ENCODE measurements around the gene CC2D2B.

CC2D2B gene

GRCh38 chr10:95982200-95982599, 74.4 kb downstream of the CC2D2B start:
- TF ChIP-seq CSRNP3 (CRISPR knock-in tag; IDR thresholded peaks at IDR 0.05) (no peak), SNAI2 (CRISPR knock-in tag; IDR thresholded peaks at IDR 0.05) (no peak), PATZ1 (CRISPR knock-in tag; IDR thresholded peaks at IDR 0.05; ENCODE audit: borderline replicate concordance) (no peak), ZFP3 (CRISPR knock-in tag; IDR thresholded peaks at IDR 0.05) (no peak), BACH2 (CRISPR knock-in tag; IDR thresholded peaks at IDR 0.05; ENCODE audit: borderline replicate concordance) (no peak), CREB5 (CRISPR knock-in tag; IDR thresholded peaks at IDR 0.05; ENCODE audit: low read depth) (no peak), ZNF70 (CRISPR knock-in tag; IDR thresholded peaks at IDR 0.05) (no peak), ESRRG (CRISPR knock-in tag; IDR thresholded peaks at IDR 0.05) (no peak), ZC3H10 (CRISPR knock-in tag; IDR thresholded peaks at IDR 0.05) (no peak), TCF4 (CRISPR knock-in tag; IDR thresholded peaks at IDR 0.05; ENCODE audit: borderline replicate concordance) (no peak), OSR1 (CRISPR knock-in tag; IDR thresholded peaks at IDR 0.05) (no peak), ZFP30 (CRISPR knock-in tag; IDR thresholded peaks at IDR 0.05) (no peak), ISL1 (CRISPR knock-in tag; IDR thresholded peaks at IDR 0.05) (no peak), ZNF8 (CRISPR knock-in tag; IDR thresholded peaks at IDR 0.05) (no peak), PPARA (CRISPR knock-in tag; IDR thresholded peaks at IDR 0.05; ENCODE audit: borderline replicate concordance) (no peak)
- TF ChIP-seq, protein P1, sequence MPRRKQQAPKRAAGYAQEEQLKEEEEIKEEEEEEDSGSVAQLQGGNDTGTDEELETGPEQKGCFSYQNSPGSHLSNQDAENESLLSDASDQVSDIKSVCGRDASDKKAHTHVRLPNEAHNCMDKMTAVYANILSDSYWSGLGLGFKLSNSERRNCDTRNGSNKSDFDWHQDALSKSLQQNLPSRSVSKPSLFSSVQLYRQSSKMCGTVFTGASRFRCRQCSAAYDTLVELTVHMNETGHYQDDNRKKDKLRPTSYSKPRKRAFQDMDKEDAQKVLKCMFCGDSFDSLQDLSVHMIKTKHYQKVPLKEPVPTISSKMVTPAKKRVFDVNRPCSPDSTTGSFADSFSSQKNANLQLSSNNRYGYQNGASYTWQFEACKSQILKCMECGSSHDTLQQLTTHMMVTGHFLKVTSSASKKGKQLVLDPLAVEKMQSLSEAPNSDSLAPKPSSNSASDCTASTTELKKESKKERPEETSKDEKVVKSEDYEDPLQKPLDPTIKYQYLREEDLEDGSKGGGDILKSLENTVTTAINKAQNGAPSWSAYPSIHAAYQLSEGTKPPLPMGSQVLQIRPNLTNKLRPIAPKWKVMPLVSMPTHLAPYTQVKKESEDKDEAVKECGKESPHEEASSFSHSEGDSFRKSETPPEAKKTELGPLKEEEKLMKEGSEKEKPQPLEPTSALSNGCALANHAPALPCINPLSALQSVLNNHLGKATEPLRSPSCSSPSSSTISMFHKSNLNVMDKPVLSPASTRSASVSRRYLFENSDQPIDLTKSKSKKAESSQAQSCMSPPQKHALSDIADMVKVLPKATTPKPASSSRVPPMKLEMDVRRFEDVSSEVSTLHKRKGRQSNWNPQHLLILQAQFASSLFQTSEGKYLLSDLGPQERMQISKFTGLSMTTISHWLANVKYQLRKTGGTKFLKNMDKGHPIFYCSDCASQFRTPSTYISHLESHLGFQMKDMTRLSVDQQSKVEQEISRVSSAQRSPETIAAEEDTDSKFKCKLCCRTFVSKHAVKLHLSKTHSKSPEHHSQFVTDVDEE (CRISPR knock-in tag; IDR thresholded peaks at IDR 0.05) = no peak
- TF ChIP-seq, protein P2, sequence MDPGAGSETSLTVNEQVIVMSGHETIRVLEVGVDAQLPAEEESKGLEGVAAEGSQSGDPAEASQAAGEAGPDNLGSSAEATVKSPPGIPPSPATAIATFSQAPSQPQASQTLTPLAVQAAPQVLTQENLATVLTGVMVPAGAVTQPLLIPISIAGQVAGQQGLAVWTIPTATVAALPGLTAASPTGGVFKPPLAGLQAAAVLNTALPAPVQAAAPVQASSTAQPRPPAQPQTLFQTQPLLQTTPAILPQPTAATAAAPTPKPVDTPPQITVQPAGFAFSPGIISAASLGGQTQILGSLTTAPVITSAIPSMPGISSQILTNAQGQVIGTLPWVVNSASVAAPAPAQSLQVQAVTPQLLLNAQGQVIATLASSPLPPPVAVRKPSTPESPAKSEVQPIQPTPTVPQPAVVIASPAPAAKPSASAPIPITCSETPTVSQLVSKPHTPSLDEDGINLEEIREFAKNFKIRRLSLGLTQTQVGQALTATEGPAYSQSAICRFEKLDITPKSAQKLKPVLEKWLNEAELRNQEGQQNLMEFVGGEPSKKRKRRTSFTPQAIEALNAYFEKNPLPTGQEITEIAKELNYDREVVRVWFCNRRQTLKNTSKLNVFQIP (CRISPR knock-in tag; IDR thresholded peaks at IDR 0.05; ENCODE audit: borderline replicate concordance, low read depth) = no peak
- ATAC-seq = no peak

- ATAC-seq = no peak
These were observed 80.1 kb downstream of the CC2D2B start for GRCh38 chr10:95987685-95988426.

DNA sequence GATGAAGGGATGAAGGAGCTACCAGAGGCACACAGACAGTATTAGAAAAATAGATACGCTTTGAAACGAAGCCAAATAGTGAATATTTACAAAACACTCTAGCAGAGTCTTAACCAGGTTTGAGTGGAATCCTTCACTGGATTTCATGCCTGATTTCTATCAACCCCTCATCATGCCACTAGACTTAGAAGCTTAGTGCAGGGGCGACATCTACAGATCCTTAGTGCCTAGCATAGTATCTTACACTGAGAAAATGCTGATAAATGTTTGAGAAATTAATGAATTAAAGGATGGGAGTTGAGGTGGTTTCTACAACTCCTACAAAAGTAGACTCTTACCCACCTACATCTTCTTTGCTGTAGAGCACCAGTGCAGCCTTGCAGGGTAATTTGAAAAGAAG, 80.9 kb downstream of the CC2D2B start:
- ATAC-seq = peak; percentile 28; the same call in 1 of the 3 replicates
- TF ChIP-seq ZNF8 (CRISPR knock-in tag; IDR thresholded peaks at IDR 0.05) (no peak), BACH2 (CRISPR knock-in tag; IDR thresholded peaks at IDR 0.05; ENCODE audit: borderline replicate concordance) (no peak), CSDC2 (CRISPR knock-in tag; IDR thresholded peaks at IDR 0.05) (no peak), RARB (CRISPR knock-in tag; IDR thresholded peaks at IDR 0.05) (no peak), ZNF565 (CRISPR knock-in tag; conservative IDR thresholded peaks at IDR 0.05; ENCODE audit: low read depth) (no peak), PPARA (CRISPR knock-in tag; IDR thresholded peaks at IDR 0.05; ENCODE audit: borderline replicate concordance) (no peak), ISL1 (CRISPR knock-in tag; IDR thresholded peaks at IDR 0.05) (no peak), CSRNP3 (CRISPR knock-in tag; IDR thresholded peaks at IDR 0.05) (no peak), PATZ1 (CRISPR knock-in tag; IDR thresholded peaks at IDR 0.05; ENCODE audit: borderline replicate concordance) (no peak), TCF4 (CRISPR knock-in tag; IDR thresholded peaks at IDR 0.05; ENCODE audit: borderline replicate concordance) (no peak), OSR1 (CRISPR knock-in tag; IDR thresholded peaks at IDR 0.05) (no peak)
- TF ChIP-seq, protein P1 (CRISPR knock-in tag; IDR thresholded peaks at IDR 0.05) = no peak

More at GRCh38 chr10:95987685-95988426, 80.1 kb downstream of the CC2D2B start:
- no peak for TF ChIP-seq GLIS3 (CRISPR knock-in tag; IDR thresholded peaks at IDR 0.05)
- TF ChIP-seq OSR1 (CRISPR knock-in tag; IDR thresholded peaks at IDR 0.05) = no peak
- no peak for TF ChIP-seq TOX (CRISPR knock-in tag; IDR thresholded peaks at IDR 0.05; ENCODE audit: borderline replicate concordance)
- no peak for TF ChIP-seq ZNF8 (CRISPR knock-in tag; IDR thresholded peaks at IDR 0.05)

Measured in SK-N-SH treated with all-trans-retinoic acid at 6 μM for 48 hours (cell line).